Kidney (tissue), 14 donors: ENCODE data around the gene ACTL6B. TPM values are rescaled to one million over a fixed set of nuclear protein-coding genes. Genes with fewer than 3 reads are reported as not detected.

Source experiments
- DNase-seq, 5 donors: peaks; one replicate each; pipeline ENCODE4 v3.0.0-alpha.2; 2013 to 2020
- FAIRE-seq: peaks from 2 replicates; lab custom pipeline; 2012; peaks lifted over from hg19 to GRCh38; lab: Jason Lieb, UNC
- H3K27ac ChIP-seq, 2 donors: one replicate each; pipeline ENCODE4 v1.7.0; 2013; ENCODE audit warnings: low read depth in 2 of 2, low read length in 2 of 2, inconsistent platforms in 1 of 2
- H3K27me3 ChIP-seq: one replicate; pipeline ENCODE4 v1.7.1; 2013; ENCODE audit warnings: low read length, inconsistent platforms; ENCODE audit not compliant: control insufficient read depth, insufficient read depth
- H3K36me3 ChIP-seq, 3 donors: one replicate each; pipeline versions ENCODE4 v1.7.0 to v1.7.1; 2013; ENCODE audit warnings: low read length in 3 of 3, control low read depth in 1 of 3, inconsistent platforms in 1 of 3; ENCODE audit not compliant: insufficient read depth in 3 of 3, control insufficient read depth in 2 of 3
- H3K4me1 ChIP-seq, 3 donors: one replicate each; pipeline versions ENCODE4 v1.7.0 to v1.7.1; 2013; ENCODE audit warnings: low read length in 3 of 3, inconsistent platforms in 1 of 3, low read depth in 1 of 3; ENCODE audit not compliant: control insufficient read depth in 2 of 3, insufficient read depth in 2 of 3
- H3K4me3 ChIP-seq, 3 donors: one replicate each; pipeline versions ENCODE4 v1.7.0 to v1.8.1; 2013; ENCODE audit warnings: low read length in 3 of 3, control low read depth in 1 of 3, inconsistent platforms in 1 of 3
- H3K9ac ChIP-seq, 3 donors: one replicate each; pipeline versions ENCODE4 v1.7.0 to v1.7.1; 2013; ENCODE audit warnings: low read length in 3 of 3, control low read depth in 1 of 3, inconsistent platforms in 1 of 3
- H3K9me3 ChIP-seq, 3 donors: one replicate each; pipeline versions ENCODE4 v1.7.0 to v1.7.1; 2013; ENCODE audit warnings: low read length in 3 of 3, control low read depth in 1 of 3, inconsistent platforms in 1 of 3; ENCODE audit not compliant: control insufficient read depth in 2 of 3, insufficient read depth in 1 of 3
- CTCF ChIP-seq: IDR thresholded peaks from 3 replicates; pipeline ENCODE4 v1.5.1; 2012; ENCODE audit warnings: mild to moderate bottlenecking, moderate library complexity, borderline replicate concordance; ENCODE audit not compliant: insufficient read depth; ENCODE audit errors: extremely low read depth
- intact Hi-C: fragments of 100-400 bp; cut with DNase I; formaldehyde crosslinking; loops from one replicate; pipeline ENCODE4 v1.11.1; 2022
- polyA plus RNA-seq: library from polyadenylated mRNA; stranded (reverse); fragments of 350-450 nt; fragmentation: Illumina TruSeq; extraction: RNeasy Lipid Tissue Mini Kit (QIAGEN cat#74804); gene quantifications from one replicate; pipeline ENCODE4 v1.2.3, GENCODE V29; 2014; ENCODE audit warnings: low read depth, low replicate concordance; ENCODE audit not compliant: insufficient read depth
- total RNA-seq: library from RNA; stranded (reverse); fragmentation: NEBNext Ultra II Directional; extraction: Animal tissue kit (Norgen Biotek cat#: 25700); gene quantifications from one replicate; pipeline ENCODE4 v1.2.1, GENCODE V29; 2021
- donor health status: control.
- donor health status: control.
- donor health status: control.
- donor health status: control.
- donor health status: control.
- donor health status: DM: yes; HTN: yes; CAD: no.
- donor health status: Normal renal cell carcinoma (clear cell type).

ACTL6B gene
- total and polyA plus RNA-seq, 2 donors from 2014 or later: not detected

GRCh38 chr7:100627238-100627549 is 29.1 kb downstream of the ACTL6B start:
- intact Hi-C loops: no loop called here
- no peak for DNase-seq
- Histone ChIP-seq H3K9me3 (no peaks in the 10 kb centered on the region), H3K27ac (no peak overlapping the region), H3K4me1 (no peaks in the 10 kb centered on the region), H3K9ac (no peak overlapping the region), H3K4me3 (no peak overlapping the region), H3K36me3 (no peaks in the 10 kb centered on the region), H3K27me3 (no peaks in the 10 kb centered on the region)
- no peak for TF ChIP-seq CTCF
- no peak for FAIRE-seq

- FAIRE-seq: no peak
- intact Hi-C loops: no loop called here
- no peak overlapping the region for H3K27ac ChIP-seq
- H3K9ac ChIP-seq: no peak overlapping the region
- peak overlapping the region in 2 of 3 donors; percentile 18 to 21 for H3K4me3 ChIP-seq
- H3K4me1 ChIP-seq: no peaks in the 10 kb centered on the region
- H3K27me3 ChIP-seq: no peaks in the 10 kb centered on the region
- TF ChIP-seq CTCF: no peak
- no peaks in the 10 kb centered on the region for H3K36me3 ChIP-seq
- no peaks in the 10 kb centered on the region for H3K9me3 ChIP-seq
- peak; percentile 77 to 94 (median 88) for DNase-seq
These were observed 29.6 kb downstream of the ACTL6B start for GRCh38 chr7:100626530-100627237.

- FAIRE-seq: no peak
- peak overlapping the region in 1 of 3 donors; percentile 21 for H3K4me3 ChIP-seq
- no peaks in the 10 kb centered on the region for H3K9me3 ChIP-seq
- no peak for DNase-seq
- H3K36me3 ChIP-seq: no peaks in the 10 kb centered on the region
- no peaks in the 10 kb centered on the region for H3K27me3 ChIP-seq
- H3K4me1 ChIP-seq: no peaks in the 10 kb centered on the region
- no peak overlapping the region for H3K9ac ChIP-seq
- no peak for TF ChIP-seq CTCF
- intact Hi-C loops: no loop called here
- no peak overlapping the region for H3K27ac ChIP-seq
These were observed 30.2 kb downstream of the ACTL6B start for GRCh38 chr7:100626055-100626454.
